ENCODE results near the gene SEC23B. TPM values are rescaled to one million over a fixed set of nuclear protein-coding genes. Genes with fewer than 3 reads are reported as not detected.
A peak's percentile ranks its signal among the peaks of the same experiment; 100 is the strongest.

Gene SEC23B
- total and polyA plus RNA-seq, 10 of the 15 experiments (the other 5 are each of a cell fraction or from before 2014, with no cell fraction given) = 49.1 to 121 (median 75.6) TPM

DNA sequence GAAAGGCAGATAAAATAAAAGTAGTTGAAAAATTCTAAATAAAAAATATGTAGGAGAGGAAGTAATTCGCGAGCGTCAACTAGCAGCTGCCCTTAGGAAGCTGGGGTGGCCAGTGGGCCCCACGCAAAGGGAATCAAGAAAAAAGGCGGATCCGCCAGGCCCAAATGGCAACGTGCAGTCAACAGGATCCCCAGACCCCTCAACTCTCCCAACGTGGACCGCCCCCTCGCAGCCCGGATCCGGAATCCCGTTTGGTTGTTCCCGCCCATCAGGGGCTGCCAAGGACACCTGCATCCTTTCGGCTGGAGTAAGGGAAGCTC is 41.2 kb upstream of the SEC23B start:
- FAIRE-seq (no peak), DNase-seq (ENCODE audit: low read depth, low spot score) (no peak), ATAC-seq (peak; percentile 42)
- Histone ChIP-seq H3K4me2 (ENCODE audit: control insufficient read depth, insufficient read depth) (peak overlapping the region; percentile 97), H3K27me3 (replicated peaks in 1 of 2; ENCODE audit: control insufficient read depth in 2 of 2, insufficient read depth in 2 of 2, low read length in 1 of 2) (no peaks in the 10 kb centered on the region), H3K36me3 (ENCODE audit: control insufficient read depth in 2 of 2, insufficient read depth in 2 of 2, low read length in 1 of 2) (no peaks in the 10 kb centered on the region; a peak in 1 of 4 replicates), H3K4me1 (ENCODE audit: control insufficient read depth, insufficient read depth, low read length) (no peaks in the 10 kb centered on the region; the same call in 1 of the 2 replicates), H3K79me2 (ENCODE audit: control insufficient read depth, insufficient read depth, low read length) (peaks cover 15% of the 10 kb centered on the region), H3K4me3 (peak overlapping the region; percentile 93), H2AFZ (ENCODE audit: control insufficient read depth, low read depth, low read length) (peak overlapping the region; percentile 99), H3K27ac (ENCODE audit: control insufficient read depth, insufficient read depth) (no peak overlapping the region), H3K9me3 (replicated peaks; ENCODE audit: control insufficient read depth, insufficient read depth, low read length) (no peaks in the 10 kb centered on the region), H4K20me1 (ENCODE audit: control insufficient read depth, insufficient read depth) (no peaks in the 10 kb centered on the region), H3K9ac (ENCODE audit: control insufficient read depth, insufficient read depth, low read length) (peak overlapping the region; percentile 96)
- no TSS peak for BruUV-seq (replicated peaks)
- TF ChIP-seq NBN (IDR thresholded peaks at IDR 0.05) (0 out of 2 replicates have a peak, but pooled peaks have one; percentile 22), SIN3A (IDR thresholded peaks at IDR 0.05; ENCODE audit: low read depth, low read length) (no peak), GABPA (IDR thresholded peaks at IDR 0.05; ENCODE audit: low read depth) (peak; percentile 77)
- TF ChIP-seq, protein P1, sequence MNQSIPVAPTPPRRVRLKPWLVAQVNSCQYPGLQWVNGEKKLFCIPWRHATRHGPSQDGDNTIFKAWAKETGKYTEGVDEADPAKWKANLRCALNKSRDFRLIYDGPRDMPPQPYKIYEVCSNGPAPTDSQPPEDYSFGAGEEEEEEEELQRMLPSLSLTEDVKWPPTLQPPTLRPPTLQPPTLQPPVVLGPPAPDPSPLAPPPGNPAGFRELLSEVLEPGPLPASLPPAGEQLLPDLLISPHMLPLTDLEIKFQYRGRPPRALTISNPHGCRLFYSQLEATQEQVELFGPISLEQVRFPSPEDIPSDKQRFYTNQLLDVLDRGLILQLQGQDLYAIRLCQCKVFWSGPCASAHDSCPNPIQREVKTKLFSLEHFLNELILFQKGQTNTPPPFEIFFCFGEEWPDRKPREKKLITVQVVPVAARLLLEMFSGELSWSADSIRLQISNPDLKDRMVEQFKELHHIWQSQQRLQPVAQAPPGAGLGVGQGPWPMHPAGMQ (IDR thresholded peaks at IDR 0.05; ENCODE audit: borderline replicate concordance) = no peak
- in situ Hi-C loops (cut with MboI) = no loop called here
- 2% methylated on average over 15 of the region's 15 CpGs for WGBS (ENCODE audit: insufficient coverage, insufficient replicate concordance, low lambda C conversion rate, missing lambda C conversion rate)
- ChIA-PET POLR2A (interaction anchor here (0.9 to 2.3 kb wide), 3 partner anchors 30 to 41 kb away, joined by 3 to 20 read pairs (median 13); partner anchors contain the start of genes RBBP9 and SEC23B), CTCF (interaction anchor here (1.0 to 2.0 kb wide), 4 partner anchors 9 to 53 kb away, joined by 3 to 10 read pairs (median 3); partner anchors contain the start of gene SEC23B), RAD21 (ENCODE audit: unreplicated experiment) (interaction anchor here (1.6 to 2.6 kb wide), 4 partner anchors 30 to 53 kb away, joined by 4 to 11 read pairs (median 6); partner anchors contain the start of genes RBBP9 and SEC23B), SMC1A (ENCODE audit: uncharacterized antibody, unreplicated experiment) (interaction anchor here (0.9 to 3.0 kb wide), 6 partner anchors 9 to 100 kb away, joined by 3 to 15 read pairs (median 10); partner anchors contain the start of genes RBBP9, SEC23B and SMIM26)
- intact Hi-C loops (cut with micrococcal nuclease; ENCODE audit: unreplicated experiment) = loop anchor here (2.0 kb wide), 1 partner anchor 54 kb away; no protein-coding TSS in a partner anchor
